ENCODE data around the gene ALDH4A1.

Gene ALDH4A1

DNA sequence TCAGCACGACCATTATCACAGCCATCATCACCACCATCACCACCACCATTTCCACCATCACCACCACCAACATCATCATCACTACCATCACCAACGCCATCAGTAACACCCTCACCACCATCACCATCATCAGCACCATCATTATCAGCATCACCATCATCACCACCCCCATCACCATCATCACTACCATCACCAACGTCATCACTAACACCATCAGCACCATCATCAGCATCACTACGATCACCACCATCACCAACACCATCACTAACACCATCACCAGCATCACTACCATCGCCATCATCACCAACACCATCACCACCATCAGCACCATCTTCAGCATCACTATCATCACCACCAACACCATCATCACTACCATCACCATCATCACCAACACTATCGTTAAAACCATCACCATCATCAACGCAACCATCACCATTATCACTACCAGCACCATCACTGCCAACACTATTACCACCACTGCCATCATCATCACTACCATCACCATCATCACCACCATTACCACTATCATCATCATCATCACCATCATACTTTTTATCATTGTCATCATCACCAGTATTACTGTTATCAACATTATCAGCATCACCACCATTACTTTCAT lies 44.2 kb downstream of the ALDH4A1 start:
- Histone ChIP-seq H4K91ac (ENCODE audit: low read depth, low read length) (no peak overlapping the region), H3K79me1 (ENCODE audit: low read length) (no peaks in the 10 kb centered on the region), H3K79me2 (ENCODE audit: control insufficient read depth, insufficient read depth, low read length, poor library complexity) (no peaks in the 10 kb centered on the region), H3K4me1 (ENCODE audit: control insufficient read depth in 1 of 2, insufficient read depth in 2 of 2, low read length in 2 of 2) (no peaks in the 10 kb centered on the region), H2AK5ac (ENCODE audit: low read length) (no peak overlapping the region), H3K27ac (ENCODE audit: low read depth, low read length) (no peak overlapping the region), H3K9me3 (ENCODE audit: insufficient read depth, low read depth, low read length) (peaks cover 10% of the 10 kb centered on the region), H3K4me3 (ENCODE audit: low read depth, low read length) (peak overlapping the region; percentile 39), H2BK12ac (ENCODE audit: low read length) (no peak overlapping the region), H3K4ac (ENCODE audit: low read depth, low read length) (no peak overlapping the region), H3K4me2 (ENCODE audit: low read length) (no peak overlapping the region), H3K27me3 (ENCODE audit: insufficient read depth, low read length) (no peaks in the 10 kb centered on the region), H3K36me3 (ENCODE audit: control insufficient read depth in 1 of 2, insufficient read depth in 2 of 2, low read length in 2 of 2) (no peaks in the 10 kb centered on the region), H3K14ac (ENCODE audit: low read length) (no peak overlapping the region), H4K12ac (ENCODE audit: low read depth, low read length) (no peak overlapping the region), H3K23ac (ENCODE audit: low read length) (no peak overlapping the region), H2BK5ac (ENCODE audit: low read depth, low read length, poor library complexity) (no peak overlapping the region), H2AFZ (ENCODE audit: insufficient read depth, low read length, poor library complexity) (no peak overlapping the region), H2BK120ac (ENCODE audit: insufficient read depth, low read length, poor library complexity) (no peak overlapping the region), H3K9ac (ENCODE audit: low read length) (no peak overlapping the region), H3K18ac (ENCODE audit: low read length) (no peak overlapping the region), H4K8ac (ENCODE audit: low read depth, low read length) (no peak overlapping the region)
- no peak for DNase-seq
- WGBS (ENCODE audit: extremely low coverage, insufficient coverage, insufficient read length), result no CpG with 5 or more reads among the region's 7 CpGs

DNA sequence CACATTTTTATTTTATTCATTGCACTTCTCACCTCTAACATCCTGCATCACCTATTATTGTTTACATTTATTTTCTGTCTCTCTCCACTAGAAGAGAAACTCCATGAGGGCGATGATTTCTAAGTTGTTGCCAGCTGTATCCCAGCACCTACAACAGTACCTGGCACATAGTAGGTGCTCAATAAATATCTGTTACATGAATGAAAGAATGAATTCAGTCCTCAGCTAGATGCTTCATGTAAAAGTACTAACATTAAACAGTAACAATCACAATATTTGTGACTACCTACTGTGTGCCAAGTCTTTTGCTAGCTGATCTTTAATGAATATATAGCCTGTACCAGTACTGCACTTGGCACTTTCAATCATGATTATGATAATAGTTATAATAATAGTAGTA lies 45.9 kb downstream of the ALDH4A1 start:
- no CpG with 5 or more reads among the region's 1 CpG for WGBS (ENCODE audit: extremely low coverage, insufficient coverage, insufficient read length)
- no peak overlapping the region for H3K18ac ChIP-seq (ENCODE audit: low read length)
- no peak overlapping the region for H4K8ac ChIP-seq (ENCODE audit: low read depth, low read length)
- H3K27me3 ChIP-seq (ENCODE audit: insufficient read depth, low read length), result no peaks in the 10 kb centered on the region
- no peak overlapping the region for H2BK12ac ChIP-seq (ENCODE audit: low read length)
- H3K79me1 ChIP-seq (ENCODE audit: low read length), result no peaks in the 10 kb centered on the region
- no peak overlapping the region for H2AK5ac ChIP-seq (ENCODE audit: low read length)
- H3K14ac ChIP-seq (ENCODE audit: low read length), result no peak overlapping the region
- H3K4ac ChIP-seq (ENCODE audit: low read depth, low read length), result no peak overlapping the region
- no peak overlapping the region for H3K4me2 ChIP-seq (ENCODE audit: low read length)
- H4K12ac ChIP-seq (ENCODE audit: low read depth, low read length), result no peak overlapping the region
- peaks cover 10% of the 10 kb centered on the region for H3K9me3 ChIP-seq (ENCODE audit: insufficient read depth, low read depth, low read length)
- H2AFZ ChIP-seq (ENCODE audit: insufficient read depth, low read length, poor library complexity), result no peak overlapping the region
- H3K23ac ChIP-seq (ENCODE audit: low read length), result no peak overlapping the region
- H3K27ac ChIP-seq (ENCODE audit: low read depth, low read length), result no peak overlapping the region
- no peaks in the 10 kb centered on the region for H3K4me1 ChIP-seq (ENCODE audit: control insufficient read depth in 1 of 2, insufficient read depth in 2 of 2, low read length in 2 of 2)
- no peak overlapping the region for H4K91ac ChIP-seq (ENCODE audit: low read depth, low read length)
- no peak overlapping the region for H3K4me3 ChIP-seq (ENCODE audit: low read depth, low read length)
- no peaks in the 10 kb centered on the region for H3K79me2 ChIP-seq (ENCODE audit: control insufficient read depth, insufficient read depth, low read length, poor library complexity)
- no peaks in the 10 kb centered on the region for H3K36me3 ChIP-seq (ENCODE audit: control insufficient read depth in 1 of 2, insufficient read depth in 2 of 2, low read length in 2 of 2)
- no peak overlapping the region for H3K9ac ChIP-seq (ENCODE audit: low read length)
- H2BK120ac ChIP-seq (ENCODE audit: insufficient read depth, low read length, poor library complexity), result no peak overlapping the region
- DNase-seq, result no peak
- no peak overlapping the region for H2BK5ac ChIP-seq (ENCODE audit: low read depth, low read length, poor library complexity)

DNA sequence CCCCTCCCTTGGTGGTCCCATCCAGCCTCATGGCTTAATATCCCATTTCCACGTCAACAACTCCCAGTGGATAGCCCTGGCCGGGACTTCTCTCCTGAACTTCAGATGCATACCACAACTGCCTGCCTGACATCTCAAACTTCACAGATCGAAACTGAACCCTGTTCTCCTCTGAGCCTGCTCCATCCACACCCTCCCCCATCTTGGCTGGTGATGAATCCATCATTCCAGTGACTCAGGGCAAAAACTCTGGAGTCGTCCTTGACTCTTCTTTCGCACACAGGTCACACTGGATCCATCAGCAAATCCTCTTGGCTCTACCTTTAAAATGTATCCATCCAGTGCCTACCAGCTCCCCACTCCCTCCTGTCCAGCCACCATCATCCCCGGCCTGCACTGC lies 46.8 kb downstream of the ALDH4A1 start:
- no peak overlapping the region for H3K4me2 ChIP-seq (ENCODE audit: low read length)

DNA sequence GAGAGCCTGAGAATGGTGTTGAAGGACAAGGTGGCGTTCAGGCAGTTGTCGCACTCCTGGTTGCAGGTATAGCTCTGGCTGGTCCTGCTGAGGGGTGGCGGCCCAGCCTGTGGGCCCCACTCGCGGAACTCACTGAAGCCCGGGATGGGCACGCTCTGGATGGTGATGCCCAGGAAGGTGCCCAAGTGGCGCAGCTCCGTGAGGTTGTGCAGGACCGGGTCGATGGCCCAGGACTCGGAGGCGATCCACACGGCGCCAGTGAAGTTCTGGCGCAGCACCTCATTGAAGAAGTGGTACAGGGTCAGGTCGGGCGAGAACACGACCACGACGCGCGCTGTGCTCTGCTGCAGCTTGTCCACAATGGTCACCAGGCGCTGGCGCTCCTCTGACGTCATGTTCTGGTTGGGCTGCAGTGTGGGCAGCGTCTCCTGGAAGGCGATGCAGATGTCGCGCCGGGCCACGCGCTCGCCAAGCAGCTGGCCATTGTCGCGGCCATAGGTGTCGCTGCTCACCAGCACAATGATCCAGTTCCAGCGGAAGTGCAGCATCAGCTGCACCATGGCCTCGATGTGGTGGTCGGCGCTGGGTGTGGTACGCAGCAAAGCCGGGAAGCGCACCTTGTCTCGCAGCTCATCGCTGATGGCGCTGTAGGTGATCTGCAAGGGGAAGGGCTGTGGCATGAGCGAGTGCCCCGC lies 47.9 kb downstream of the ALDH4A1 start:
- Histone ChIP-seq H2BK12ac (ENCODE audit: low read length) (no peak overlapping the region), H2BK120ac (ENCODE audit: insufficient read depth, low read length, poor library complexity) (no peak overlapping the region), H4K91ac (ENCODE audit: low read depth, low read length) (no peak overlapping the region), H3K4me3 (ENCODE audit: low read depth, low read length) (no peak overlapping the region), H4K8ac (ENCODE audit: low read depth, low read length) (no peak overlapping the region), H2BK5ac (ENCODE audit: low read depth, low read length, poor library complexity) (no peak overlapping the region), H3K27me3 (ENCODE audit: insufficient read depth, low read length) (no peaks in the 10 kb centered on the region), H3K14ac (ENCODE audit: low read length) (no peak overlapping the region), H3K4me1 (ENCODE audit: control insufficient read depth in 1 of 2, insufficient read depth in 2 of 2, low read length in 2 of 2) (no peaks in the 10 kb centered on the region), H3K27ac (ENCODE audit: low read depth, low read length) (no peak overlapping the region), H4K12ac (ENCODE audit: low read depth, low read length) (no peak overlapping the region), H3K9me3 (ENCODE audit: insufficient read depth, low read depth, low read length) (peaks cover 10% of the 10 kb centered on the region), H3K36me3 (ENCODE audit: control insufficient read depth in 1 of 2, insufficient read depth in 2 of 2, low read length in 2 of 2) (no peaks in the 10 kb centered on the region), H3K4me2 (ENCODE audit: low read length) (no peak overlapping the region), H2AK5ac (ENCODE audit: low read length) (no peak overlapping the region), H3K79me2 (ENCODE audit: control insufficient read depth, insufficient read depth, low read length, poor library complexity) (no peaks in the 10 kb centered on the region), H3K23ac (ENCODE audit: low read length) (no peak overlapping the region), H2AFZ (ENCODE audit: insufficient read depth, low read length, poor library complexity) (no peak overlapping the region), H3K4ac (ENCODE audit: low read depth, low read length) (no peak overlapping the region), H3K18ac (ENCODE audit: low read length) (no peak overlapping the region), H3K9ac (ENCODE audit: low read length) (no peak overlapping the region), H3K79me1 (ENCODE audit: low read length) (no peaks in the 10 kb centered on the region)
- no CpG with 5 or more reads among the region's 49 CpGs for WGBS (ENCODE audit: extremely low coverage, insufficient coverage, insufficient read length)
- DNase-seq, result peak in 1 of 2 donors; percentile 1

More for the DNA sequence above, 46.8 kb downstream of the ALDH4A1 start:
- Histone ChIP-seq H2BK12ac (ENCODE audit: low read length) (no peak overlapping the region), H3K27ac (ENCODE audit: low read depth, low read length) (no peak overlapping the region), H3K9me3 (ENCODE audit: insufficient read depth, low read depth, low read length) (peaks cover 10% of the 10 kb centered on the region), H2AFZ (ENCODE audit: insufficient read depth, low read length, poor library complexity) (no peak overlapping the region), H4K8ac (ENCODE audit: low read depth, low read length) (no peak overlapping the region), H4K91ac (ENCODE audit: low read depth, low read length) (no peak overlapping the region), H3K36me3 (ENCODE audit: control insufficient read depth in 1 of 2, insufficient read depth in 2 of 2, low read length in 2 of 2) (no peaks in the 10 kb centered on the region), H3K23ac (ENCODE audit: low read length) (no peak overlapping the region), H3K4me1 (ENCODE audit: control insufficient read depth in 1 of 2, insufficient read depth in 2 of 2, low read length in 2 of 2) (no peaks in the 10 kb centered on the region), H4K12ac (ENCODE audit: low read depth, low read length) (no peak overlapping the region), H3K9ac (ENCODE audit: low read length) (no peak overlapping the region), H2BK120ac (ENCODE audit: insufficient read depth, low read length, poor library complexity) (no peak overlapping the region), H2BK5ac (ENCODE audit: low read depth, low read length, poor library complexity) (no peak overlapping the region), H3K27me3 (ENCODE audit: insufficient read depth, low read length) (no peaks in the 10 kb centered on the region), H2AK5ac (ENCODE audit: low read length) (no peak overlapping the region), H3K79me2 (ENCODE audit: control insufficient read depth, insufficient read depth, low read length, poor library complexity) (no peaks in the 10 kb centered on the region), H3K14ac (ENCODE audit: low read length) (no peak overlapping the region), H3K79me1 (ENCODE audit: low read length) (no peaks in the 10 kb centered on the region), H3K4ac (ENCODE audit: low read depth, low read length) (no peak overlapping the region), H3K18ac (ENCODE audit: low read length) (no peak overlapping the region), H3K4me3 (ENCODE audit: low read depth, low read length) (no peak overlapping the region)
- no peak for DNase-seq
- no CpG with 5 or more reads among the region's 6 CpGs for WGBS (ENCODE audit: extremely low coverage, insufficient coverage, insufficient read length)
